ENCODE data around the gene BCAS3.

DNA sequence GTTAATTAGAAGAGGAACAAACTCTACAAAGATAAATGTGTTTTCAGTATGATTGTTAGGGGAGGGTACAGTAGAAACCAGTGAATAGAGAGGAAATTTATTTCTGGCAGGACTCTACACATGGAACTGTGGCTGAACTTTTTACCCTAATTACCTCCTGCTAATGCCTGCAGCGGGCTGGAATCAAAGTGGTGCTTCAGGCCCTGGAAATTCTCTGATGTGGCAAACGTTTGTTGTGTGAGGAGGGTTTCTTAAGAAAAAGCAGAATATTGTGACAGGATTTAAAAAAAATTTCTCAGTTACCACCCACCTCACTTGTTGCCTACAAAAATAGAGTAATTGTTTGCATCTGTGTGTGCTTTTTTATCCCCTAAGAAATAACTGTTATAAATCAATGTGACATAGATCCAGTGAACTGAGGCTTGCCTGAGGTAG is 154.5 kb downstream of the BCAS3 start:
- TF ChIP-seq EZH2 (IDR thresholded peaks at IDR 0.05; ENCODE audit: insufficient read depth, poor library complexity, severe bottlenecking) (no peak), EZH2phosphoT487 (IDR thresholded peaks at IDR 0.05; ENCODE audit: insufficient read depth, low read depth) (no peak)
